H1 (cell line): ENCODE results near the gene TPSG1.
"Not testable (repeated sequence)": the region's sequence is repeated elsewhere in the genome, so short reads cannot be mapped to it uniquely, and the experiment has no call there.

Source experiments
- ASH2L ChIP-seq: fragments of 200-600, 300-600 bp; sonication (generic); IDR thresholded peaks from one replicate; pipeline ENCODE4 v1.7.1; 2017; ENCODE audit warnings: low read length
- ATF2 ChIP-seq: IDR thresholded peaks from 2 replicates; pipeline ENCODE4 v1.6.1; 2012; ENCODE audit warnings: low read length, inconsistent platforms
- CBX5 ChIP-seq: fragments of 300-800, 300-1000 bp; sonication (generic); IDR thresholded peaks from 2 replicates; pipeline ENCODE4 v1.7.1; 2016; ENCODE audit warnings: antibody characterized with exemption, low read length, low read depth
- CREB1 ChIP-seq: IDR thresholded peaks from 2 replicates; pipeline ENCODE4 v1.6.1; 2012; ENCODE audit warnings: inconsistent platforms
- CTCF ChIP-seq, 3 experiments: IDR thresholded peaks; 1 replicate in 2 of 3; 2 replicates in 1 of 3; pipeline versions ENCODE4 v1.5.1 to v1.6.1; 2011; ENCODE audit warnings: low read length in 3 of 3, mild to moderate bottlenecking in 3 of 3, inconsistent platforms in 2 of 3, low read depth in 1 of 3, moderate library complexity in 1 of 3; ENCODE audit not compliant: insufficient read depth in 1 of 3; ENCODE audit errors: control extremely low read depth in 1 of 3
- E2F6 ChIP-seq: IDR thresholded peaks from 2 replicates; pipeline ENCODE4 v1.6.1; 2012; ENCODE audit warnings: inconsistent platforms
- EZH2 ChIP-seq: fragments of 200-600 bp; sonication (generic); IDR thresholded peaks from 2 replicates; pipeline ENCODE4 v1.7.1; 2012; ENCODE audit warnings: low read depth, mild to moderate bottlenecking, moderate library complexity, low read length, inconsistent platforms; ENCODE audit not compliant: severe bottlenecking
- JUN ChIP-seq: IDR thresholded peaks from 2 replicates; pipeline ENCODE4 v1.6.1; 2011; ENCODE audit warnings: low read depth, mild to moderate bottlenecking, improper control_type of control experiment, low read length
- MAX ChIP-seq: IDR thresholded peaks from 2 replicates; pipeline ENCODE4 v1.6.1; 2012; ENCODE audit warnings: inconsistent platforms
- POLR2A ChIP-seq, 2 experiments: IDR thresholded peaks; 1 replicate in 1 of 2; 2 replicates in 1 of 2; pipeline ENCODE4 v1.6.1; 2011; ENCODE audit warnings: low read depth in 2 of 2, low read length in 2 of 2, mild to moderate bottlenecking in 2 of 2; ENCODE audit errors: control extremely low read depth in 1 of 2
- POLR2AphosphoS5 ChIP-seq: IDR thresholded peaks from 2 replicates; pipeline ENCODE4 v1.6.1; 2011; ENCODE audit warnings: low read depth, low read length
- SAP30 ChIP-seq: fragments of 300-600 bp; sonication (generic); IDR thresholded peaks from 2 replicates; pipeline ENCODE4 v1.7.1; 2012; ENCODE audit warnings: low read length, moderate library complexity, mild to moderate bottlenecking, inconsistent platforms; ENCODE audit not compliant: insufficient read depth, insufficient replicate concordance
- TCF12 ChIP-seq: IDR thresholded peaks from 2 replicates; pipeline ENCODE4 v1.6.1; 2011; ENCODE audit warnings: low read depth, mild to moderate bottlenecking, low read length
- YY1 ChIP-seq: IDR thresholded peaks from 2 replicates; pipeline ENCODE4 v1.6.1; 2011; ENCODE audit warnings: low read depth, mild to moderate bottlenecking, low read length

- TF ChIP-seq CREB1; CBX5; ASH2L; CTCF (IDR thresholded peaks at IDR 0.05; ENCODE audit: control extremely low read depth in 1 of 3, insufficient read depth in 1 of 3, low read depth in 1 of 3, low read length in 3 of 3); TCF12; POLR2A (IDR thresholded peaks at IDR 0.05; ENCODE audit: control extremely low read depth in 1 of 2, low read depth in 2 of 2, low read length in 2 of 2); EZH2; MAX; JUN; E2F6; ATF2; YY1; SAP30; POLR2AphosphoS5: not testable (repeated sequence)
Measured at GRCh38 chr16:1198671-1199346, 26.3 kb downstream of the TPSG1 start.
